ENCODE data around the gene TRPV5.

- TF ChIP-seq CTCF (IDR thresholded peaks at IDR 0.05 in 4 of 5, conservative IDR thresholded peaks at IDR 0.05 in 1 of 5) (no peak), POLR2A (IDR thresholded peaks at IDR 0.05) (no peak)
These were observed 10.2 kb upstream of the TRPV5 start for GRCh38 chr7:142943706-142944268.

Data from gastrocnemius medialis (tissue), 4 donors.